ENCODE results near the gene PPDPF.

- TF ChIP-seq CTCF (IDR thresholded peaks at IDR 0.05) (no peak), POLR2AphosphoS5 (IDR thresholded peaks at IDR 0.05) (no peak), POLR2A (IDR thresholded peaks at IDR 0.05) (no peak), EP300 (IDR thresholded peaks at IDR 0.05) (no peak)
Observed at GRCh38 chr20:63471981-63472831, 48.4 kb upstream of the PPDPF start, which contains the start of gene KCNQ2.
